Osteocyte (in vitro differentiated cells): ENCODE data around the gene ALAS2. TPM values are rescaled to one million over a fixed set of nuclear protein-coding genes. Genes with fewer than 3 reads are reported as not detected.

Experiments used
- DNase-seq: peaks from one replicate; pipeline ENCODE4 v3.0.0; 2021; ENCODE audit warnings: mixed read lengths; ENCODE audit not compliant: unreplicated experiment; ENCODE audit errors: extremely low spot score
- H3K27ac Mint-ChIP-seq: one replicate; pipeline ENCODE4 v1.8.0; 2021; ENCODE audit warnings: mild to moderate bottlenecking, mixed read lengths; ENCODE audit not compliant: unreplicated experiment
- H3K27me3 Mint-ChIP-seq: one replicate; pipeline ENCODE4 v1.8.0; 2021; ENCODE audit warnings: mixed read lengths; ENCODE audit not compliant: unreplicated experiment
- H3K36me3 Mint-ChIP-seq: one replicate; pipeline ENCODE4 v1.8.0; 2021; ENCODE audit warnings: mixed read lengths; ENCODE audit not compliant: unreplicated experiment
- H3K4me1 Mint-ChIP-seq: one replicate; pipeline ENCODE4 v1.8.0; 2021; ENCODE audit warnings: mixed read lengths; ENCODE audit not compliant: unreplicated experiment
- H3K4me3 Mint-ChIP-seq: one replicate; pipeline ENCODE4 v1.8.0; 2021; ENCODE audit warnings: mild to moderate bottlenecking, moderate library complexity, mixed read lengths; ENCODE audit not compliant: unreplicated experiment
- H3K9me3 Mint-ChIP-seq: one replicate; pipeline ENCODE4 v1.8.0; 2021; ENCODE audit warnings: mixed read lengths; ENCODE audit not compliant: unreplicated experiment
- total RNA-seq: library from RNA; stranded (reverse); gene quantifications from 2 replicates; pipeline ENCODE4 v1.2.1, GENCODE V29; 2021
- TF ChIP-seq, protein P1 (sequence below): fragments of 200-600 bp; sonication (generic); IDR thresholded peaks from 2 replicates; pipeline ENCODE4 v1.5.0; 2021; ENCODE audit warnings: antibody characterized with exemption, mild to moderate bottlenecking, moderate library complexity

ALAS2 gene
- total RNA-seq, 1 donor from 2014 or later = not detected

DNA sequence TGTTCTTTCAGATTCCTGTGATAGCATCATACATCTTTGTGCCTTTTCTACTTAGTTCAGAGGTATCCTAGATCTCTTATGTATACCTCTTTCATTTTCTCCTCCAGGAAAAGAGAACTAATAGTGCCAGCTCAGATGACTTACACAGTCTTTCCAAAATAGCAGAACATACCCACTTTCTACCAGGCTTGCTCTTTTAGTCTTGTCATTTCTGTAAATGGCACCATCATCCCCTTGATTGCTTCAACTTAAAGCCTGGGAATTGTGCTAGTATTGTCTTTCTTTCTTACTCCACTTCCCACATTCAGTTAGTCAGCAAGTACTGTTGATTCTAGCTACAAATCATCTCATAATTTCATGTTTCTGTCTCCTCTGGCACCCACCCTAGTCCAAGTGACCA, 25.5 kb downstream of the ALAS2 start:
- no peak overlapping the region for H3K27ac Mint-ChIP-seq
- no peaks in the 10 kb centered on the region for H3K9me3 Mint-ChIP-seq
- H3K27me3 Mint-ChIP-seq = no peaks in the 10 kb centered on the region
- peaks cover 17% of the 10 kb centered on the region for H3K36me3 Mint-ChIP-seq
- DNase-seq = no peak
- TF ChIP-seq, protein P1, sequence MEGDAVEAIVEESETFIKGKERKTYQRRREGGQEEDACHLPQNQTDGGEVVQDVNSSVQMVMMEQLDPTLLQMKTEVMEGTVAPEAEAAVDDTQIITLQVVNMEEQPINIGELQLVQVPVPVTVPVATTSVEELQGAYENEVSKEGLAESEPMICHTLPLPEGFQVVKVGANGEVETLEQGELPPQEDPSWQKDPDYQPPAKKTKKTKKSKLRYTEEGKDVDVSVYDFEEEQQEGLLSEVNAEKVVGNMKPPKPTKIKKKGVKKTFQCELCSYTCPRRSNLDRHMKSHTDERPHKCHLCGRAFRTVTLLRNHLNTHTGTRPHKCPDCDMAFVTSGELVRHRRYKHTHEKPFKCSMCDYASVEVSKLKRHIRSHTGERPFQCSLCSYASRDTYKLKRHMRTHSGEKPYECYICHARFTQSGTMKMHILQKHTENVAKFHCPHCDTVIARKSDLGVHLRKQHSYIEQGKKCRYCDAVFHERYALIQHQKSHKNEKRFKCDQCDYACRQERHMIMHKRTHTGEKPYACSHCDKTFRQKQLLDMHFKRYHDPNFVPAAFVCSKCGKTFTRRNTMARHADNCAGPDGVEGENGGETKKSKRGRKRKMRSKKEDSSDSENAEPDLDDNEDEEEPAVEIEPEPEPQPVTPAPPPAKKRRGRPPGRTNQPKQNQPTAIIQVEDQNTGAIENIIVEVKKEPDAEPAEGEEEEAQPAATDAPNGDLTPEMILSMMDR = no peak
- no peak overlapping the region for H3K4me3 Mint-ChIP-seq
- H3K4me1 Mint-ChIP-seq = peaks cover 11% of the 10 kb centered on the region

DNA sequence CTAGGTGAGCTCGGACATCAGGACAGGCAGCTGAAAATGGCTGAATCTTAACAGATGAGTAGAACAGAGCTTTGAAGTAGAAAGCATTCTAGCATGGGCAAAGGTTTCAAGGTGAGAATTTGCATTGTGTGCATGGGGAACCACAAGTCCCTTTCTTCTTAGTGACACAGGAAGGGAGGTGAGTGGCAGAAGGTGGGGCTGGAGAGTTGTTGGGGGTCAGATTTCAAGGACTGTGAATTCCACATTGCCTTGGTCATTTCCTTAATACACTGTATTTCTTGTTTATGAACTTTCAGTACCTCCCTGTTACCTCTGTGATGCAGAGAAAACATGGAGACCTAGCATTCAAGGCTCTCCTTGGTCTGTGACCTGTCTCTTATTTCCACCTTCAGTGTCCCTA, 26.5 kb downstream of the ALAS2 start:
- TF ChIP-seq, protein P1 = no peak
- peaks cover 17% of the 10 kb centered on the region for H3K36me3 Mint-ChIP-seq
- no peaks in the 10 kb centered on the region for H3K27me3 Mint-ChIP-seq
- no peak overlapping the region for H3K4me3 Mint-ChIP-seq
- H3K9me3 Mint-ChIP-seq = no peaks in the 10 kb centered on the region
- peaks cover 11% of the 10 kb centered on the region for H3K4me1 Mint-ChIP-seq
- no peak for DNase-seq
- H3K27ac Mint-ChIP-seq = no peak overlapping the region

DNA sequence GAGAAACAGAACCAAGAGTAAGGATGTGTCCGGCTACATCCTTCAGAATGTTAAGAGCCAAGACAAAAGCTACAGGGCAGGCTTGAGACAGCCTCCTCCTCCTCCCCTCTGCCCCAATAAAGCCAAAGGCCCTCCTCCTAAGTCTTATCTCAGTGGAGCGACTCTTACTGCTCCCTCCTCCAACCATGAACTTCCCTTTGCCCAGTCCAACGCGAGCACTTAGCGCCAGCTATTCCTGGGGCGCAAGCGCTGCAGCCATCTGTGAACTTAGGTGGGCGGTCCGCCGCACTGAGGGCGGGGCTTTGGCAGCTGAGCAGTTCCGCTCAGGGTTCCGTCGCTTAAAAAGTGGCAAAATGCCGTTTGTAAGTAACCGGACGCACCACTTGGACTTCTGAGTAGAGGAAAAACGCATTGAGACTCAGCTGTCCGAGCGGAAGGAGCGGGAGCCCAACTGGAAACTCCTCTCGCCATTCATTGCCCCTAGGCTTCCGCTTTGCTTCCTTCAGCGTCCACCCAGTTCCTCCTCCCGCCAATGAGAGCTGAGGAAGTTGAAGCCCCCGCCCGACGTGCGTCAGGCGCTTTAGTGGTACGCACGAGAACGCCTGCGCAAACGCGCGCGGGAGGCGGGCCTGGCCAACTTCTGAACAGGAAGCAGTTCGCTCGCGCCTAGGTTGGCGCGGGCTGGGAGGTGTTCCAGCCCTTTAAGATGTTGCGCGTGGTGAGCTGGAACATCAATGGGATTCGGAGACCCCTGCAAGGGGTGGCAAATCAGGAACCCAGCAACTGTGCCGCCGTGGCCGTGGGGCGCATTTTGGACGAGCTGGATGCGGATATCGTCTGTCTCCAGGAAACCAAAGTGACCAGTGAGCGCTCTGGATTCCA, 30.8 kb downstream of the ALAS2 start, which contains the start of gene APEX2:
APEX2 (plus strand) TSS at position 647 of the 882 bp plus-strand sequence; CDS start at position 707, 60 bp downstream.
- H3K27ac Mint-ChIP-seq = peak within 1 kb of the TSS; percentile 91
- peaks cover 3% of the 10 kb centered on the region for H3K9me3 Mint-ChIP-seq
- TF ChIP-seq, protein P1 = no peak
- peaks cover 2% of the 10 kb centered on the region for H3K27me3 Mint-ChIP-seq
- H3K4me1 Mint-ChIP-seq = peaks cover 11% of the 10 kb centered on the region
- peaks cover 6% of the 10 kb centered on the region for H3K36me3 Mint-ChIP-seq
- DNase-seq = peak; percentile 93
- peak within 1 kb of the TSS; percentile 84 for H3K4me3 Mint-ChIP-seq

DNA sequence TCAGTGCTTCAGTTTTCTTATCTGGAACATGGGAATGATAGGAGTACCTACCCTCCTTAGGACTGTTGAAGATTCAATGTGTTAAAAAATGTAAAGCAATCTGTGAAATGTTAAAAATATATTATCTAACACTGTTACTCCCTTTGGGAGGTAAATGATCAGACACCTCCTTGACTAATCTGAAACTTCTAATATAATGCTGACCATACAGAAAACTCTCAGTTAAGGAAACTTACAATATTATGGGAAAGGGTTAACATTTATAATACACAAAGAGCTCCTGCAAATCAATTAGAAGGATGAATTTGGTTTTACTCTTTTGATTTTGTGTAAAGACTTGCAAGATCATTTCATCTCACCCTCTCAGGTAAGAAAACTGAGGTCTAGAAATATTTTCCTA, 35.2 kb downstream of the ALAS2 start:
- Mint-ChIP-seq H3K4me3 (no peak overlapping the region), H3K9me3 (peaks cover 12% of the 10 kb centered on the region), H3K27me3 (peaks cover 5% of the 10 kb centered on the region), H3K27ac (no peak overlapping the region), H3K4me1 (peaks cover 2% of the 10 kb centered on the region), H3K36me3 (no peaks in the 10 kb centered on the region)
- TF ChIP-seq, protein P1 = no peak
- no peak for DNase-seq

DNA sequence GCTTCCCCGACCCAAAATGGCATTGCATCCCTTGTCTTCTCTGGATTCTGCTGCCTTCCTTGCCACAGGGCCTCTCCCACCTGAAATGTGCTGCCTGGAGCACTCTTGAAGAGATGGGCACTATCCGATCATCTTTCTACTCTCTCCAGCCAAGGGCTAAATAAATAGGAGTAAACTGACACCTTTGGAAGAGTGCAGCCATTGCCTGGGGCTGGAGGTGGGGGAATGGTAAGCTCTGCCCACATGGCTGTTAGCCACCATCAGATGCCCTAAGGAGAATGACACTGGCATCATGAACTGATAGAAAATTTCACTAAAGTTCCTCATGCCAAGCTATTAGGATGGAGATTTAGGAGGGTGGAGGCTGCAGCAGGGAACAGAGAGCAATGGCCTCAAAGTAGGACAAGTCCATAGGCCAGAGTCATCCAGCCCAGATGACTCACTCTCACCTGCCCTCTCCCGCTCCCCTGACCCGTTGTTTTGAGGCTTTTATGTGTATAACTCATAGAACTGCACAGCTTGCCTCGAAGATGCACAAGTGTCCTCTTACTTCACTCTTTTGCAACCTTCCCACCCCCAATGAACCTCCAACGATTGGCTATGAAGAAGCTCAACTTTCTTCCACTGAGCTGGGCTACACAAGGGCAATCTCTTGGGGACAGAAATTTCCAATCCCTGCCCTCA, 36.0 kb downstream of the ALAS2 start:
- DNase-seq = no peak
- TF ChIP-seq, protein P1 = no peak
- Mint-ChIP-seq H3K36me3 (no peaks in the 10 kb centered on the region), H3K4me1 (no peaks in the 10 kb centered on the region), H3K9me3 (peaks cover 12% of the 10 kb centered on the region), H3K27ac (no peak overlapping the region), H3K27me3 (peaks cover 5% of the 10 kb centered on the region), H3K4me3 (no peak overlapping the region)
